Measurements from ENCODE around the gene BMP4. TPM values are rescaled to one million over a fixed set of nuclear protein-coding genes. Genes with fewer than 3 reads are reported as not detected.

The BMP4 gene
- total RNA-seq, 1 donor = 7.6 TPM

- no peak overlapping the region for H3K27ac ChIP-seq (ENCODE audit: low read depth, low read length)
- DNase-seq (ENCODE audit: insufficient read length, low spot score, missing footprints) = no peak
- peaks cover 5% of the 10 kb centered on the region for H3K4me1 ChIP-seq (ENCODE audit: insufficient read depth, low read length)
- no peak overlapping the region for H3K4me2 ChIP-seq (ENCODE audit: insufficient read depth, low read length)
- H3K4me3 ChIP-seq (ENCODE audit: insufficient read depth, low read length) = no peak overlapping the region
- H3K9me3 ChIP-seq (ENCODE audit: low read depth, low read length) = no peaks in the 10 kb centered on the region
- H4K20me1 ChIP-seq (ENCODE audit: insufficient read depth, low read length) = no peaks in the 10 kb centered on the region
- H3K79me2 ChIP-seq (ENCODE audit: insufficient read depth, low read length) = no peaks in the 10 kb centered on the region
- H2AFZ ChIP-seq (ENCODE audit: low read length) = no peak overlapping the region
- H3K27me3 ChIP-seq (ENCODE audit: insufficient read depth, low read length) = no peaks in the 10 kb centered on the region
- TF ChIP-seq CTCF (IDR thresholded peaks at IDR 0.05; ENCODE audit: extremely low read depth, low read depth, low read length) = no peak
- H3K36me3 ChIP-seq (ENCODE audit: insufficient read depth, low read length) = no peaks in the 10 kb centered on the region
These were observed 21.7 kb downstream of the BMP4 start for GRCh38 chr14:53934778-53935414.

GRCh38 chr14:53932966-53933365 lies 23.7 kb downstream of the BMP4 start:
- no peaks in the 10 kb centered on the region for H3K4me1 ChIP-seq (ENCODE audit: insufficient read depth, low read length)
- no peak for DNase-seq (ENCODE audit: insufficient read length, low spot score, missing footprints)
- no peaks in the 10 kb centered on the region for H4K20me1 ChIP-seq (ENCODE audit: insufficient read depth, low read length)
- no peak for TF ChIP-seq CTCF (IDR thresholded peaks at IDR 0.05; ENCODE audit: extremely low read depth, low read depth, low read length)
- no peaks in the 10 kb centered on the region for H3K79me2 ChIP-seq (ENCODE audit: insufficient read depth, low read length)
- H3K27me3 ChIP-seq (ENCODE audit: insufficient read depth, low read length) = no peaks in the 10 kb centered on the region
- no peak overlapping the region for H2AFZ ChIP-seq (ENCODE audit: low read length)
- no peak overlapping the region for H3K4me3 ChIP-seq (ENCODE audit: insufficient read depth, low read length)
- no peaks in the 10 kb centered on the region for H3K36me3 ChIP-seq (ENCODE audit: insufficient read depth, low read length)
- H3K27ac ChIP-seq (ENCODE audit: low read depth, low read length) = no peak overlapping the region
- H3K9me3 ChIP-seq (ENCODE audit: low read depth, low read length) = no peaks in the 10 kb centered on the region
- H3K4me2 ChIP-seq (ENCODE audit: insufficient read depth, low read length) = no peak overlapping the region

GRCh38 chr14:53929871-53930715 lies 26.5 kb downstream of the BMP4 start:
- no peak overlapping the region for H3K4me3 ChIP-seq (ENCODE audit: insufficient read depth, low read length)
- peaks cover 6% of the 10 kb centered on the region for H3K4me1 ChIP-seq (ENCODE audit: insufficient read depth, low read length)
- H4K20me1 ChIP-seq (ENCODE audit: insufficient read depth, low read length) = no peaks in the 10 kb centered on the region
- H3K27ac ChIP-seq (ENCODE audit: low read depth, low read length) = no peak overlapping the region
- H3K9me3 ChIP-seq (ENCODE audit: low read depth, low read length) = no peaks in the 10 kb centered on the region
- no peak for TF ChIP-seq CTCF (IDR thresholded peaks at IDR 0.05; ENCODE audit: extremely low read depth, low read depth, low read length)
- no peaks in the 10 kb centered on the region for H3K27me3 ChIP-seq (ENCODE audit: insufficient read depth, low read length)
- no peak overlapping the region for H2AFZ ChIP-seq (ENCODE audit: low read length)
- DNase-seq (ENCODE audit: insufficient read length, low spot score, missing footprints) = no peak
- no peaks in the 10 kb centered on the region for H3K36me3 ChIP-seq (ENCODE audit: insufficient read depth, low read length)
- H3K4me2 ChIP-seq (ENCODE audit: insufficient read depth, low read length) = no peak overlapping the region
- H3K79me2 ChIP-seq (ENCODE audit: insufficient read depth, low read length) = no peaks in the 10 kb centered on the region

- DNase-seq (ENCODE audit: insufficient read length, low spot score, missing footprints) = no peak
- Histone ChIP-seq H3K9me3 (ENCODE audit: low read depth, low read length) (no peaks in the 10 kb centered on the region), H2AFZ (ENCODE audit: low read length) (no peak overlapping the region), H3K4me3 (ENCODE audit: insufficient read depth, low read length) (no peak overlapping the region), H4K20me1 (ENCODE audit: insufficient read depth, low read length) (no peaks in the 10 kb centered on the region), H3K27me3 (ENCODE audit: insufficient read depth, low read length) (peaks cover 4% of the 10 kb centered on the region), H3K4me2 (ENCODE audit: insufficient read depth, low read length) (peak overlapping the region; percentile 46), H3K4me1 (ENCODE audit: insufficient read depth, low read length) (peaks cover 14% of the 10 kb centered on the region), H3K27ac (ENCODE audit: low read depth, low read length) (no peak overlapping the region), H3K79me2 (ENCODE audit: insufficient read depth, low read length) (no peaks in the 10 kb centered on the region), H3K36me3 (ENCODE audit: insufficient read depth, low read length) (no peaks in the 10 kb centered on the region)
- no peak for TF ChIP-seq CTCF (IDR thresholded peaks at IDR 0.05; ENCODE audit: extremely low read depth, low read depth, low read length)
These were observed 29.5 kb downstream of the BMP4 start for GRCh38 chr14:53927171-53927570.
